GM18909 (cell line): ENCODE data around the gene MAP4K1.
"Not testable (repeated sequence)": the region's sequence is repeated elsewhere in the genome, so short reads cannot be mapped to it uniquely, and the experiment has no call there.

Experiments used
- ATAC-seq: cut with Tn5 transposase; IDR thresholded peaks from one replicate; pipeline ENCODE4 v1.9.1; 2021; ENCODE audit warnings: mild to moderate bottlenecking; ENCODE audit not compliant: unreplicated experiment, poor library complexity

The MAP4K1 gene

GRCh38 chr19:38583219-38583984 lies 34.4 kb downstream of the MAP4K1 start:
- no peak for ATAC-seq

DNA sequence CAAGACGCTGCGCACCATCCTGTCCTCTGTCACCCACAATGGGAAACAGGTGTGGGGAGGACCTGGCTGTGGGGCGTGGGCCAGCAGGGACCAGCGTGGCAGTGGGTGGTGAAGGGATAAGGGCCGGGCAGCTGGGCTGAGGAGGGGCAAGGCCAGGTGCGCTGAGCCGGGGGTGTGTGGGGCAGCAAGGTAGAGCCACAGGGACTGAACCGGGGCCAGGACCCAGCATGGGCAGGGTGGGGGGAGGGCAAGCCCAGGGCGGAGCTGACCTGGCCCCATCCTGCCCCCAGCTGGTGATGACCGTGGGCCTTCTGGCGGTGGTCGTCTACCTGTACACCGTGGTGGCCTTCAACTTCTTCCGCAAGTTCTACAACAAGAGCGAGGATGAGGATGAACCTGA lies 37.7 kb downstream of the MAP4K1 start:
- no peak for ATAC-seq

DNA sequence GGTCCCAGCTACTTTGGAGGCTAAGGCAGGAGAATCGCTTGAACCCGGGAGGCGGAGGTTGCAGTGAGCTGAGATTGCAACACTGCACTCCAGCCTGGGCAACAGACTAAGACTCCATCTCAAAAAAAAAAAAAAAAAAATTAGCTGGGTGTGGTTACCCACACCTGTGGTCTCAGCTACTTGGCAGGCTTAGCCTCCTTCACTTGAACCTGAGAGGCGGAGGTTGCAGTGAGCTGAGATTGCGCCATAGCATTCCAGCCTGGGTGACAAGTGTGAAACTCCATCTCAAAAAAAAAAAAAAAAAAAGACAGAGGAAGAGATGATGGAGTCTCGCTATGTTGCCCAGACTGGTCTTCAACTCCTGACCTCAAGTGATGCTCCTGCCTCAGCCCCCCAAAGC lies 38.4 kb downstream of the MAP4K1 start:
- not testable (repeated sequence) for ATAC-seq

- ATAC-seq = no peak
Observed at GRCh38 chr19:38577826-38578225, 39.9 kb downstream of the MAP4K1 start.

DNA sequence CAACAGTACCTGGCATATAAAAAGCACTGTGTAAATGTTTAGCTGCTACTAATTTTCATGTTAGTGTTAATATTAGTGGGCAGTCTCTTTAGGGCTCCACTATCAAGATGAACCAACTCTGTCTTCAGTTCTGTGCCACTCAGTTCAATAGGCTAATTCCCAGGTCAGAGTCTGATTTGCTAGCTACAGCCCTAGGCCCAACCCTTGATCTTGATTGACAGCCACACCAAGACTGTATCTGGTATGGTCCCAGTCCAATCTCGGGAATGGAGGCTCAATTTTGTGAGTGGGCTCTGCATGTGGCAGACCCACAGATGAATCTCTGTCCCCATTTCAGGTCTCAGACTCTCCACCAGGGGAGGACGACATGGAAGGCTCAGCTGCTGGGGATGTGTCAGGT lies 46.1 kb downstream of the MAP4K1 start:
- ATAC-seq = no peak

DNA sequence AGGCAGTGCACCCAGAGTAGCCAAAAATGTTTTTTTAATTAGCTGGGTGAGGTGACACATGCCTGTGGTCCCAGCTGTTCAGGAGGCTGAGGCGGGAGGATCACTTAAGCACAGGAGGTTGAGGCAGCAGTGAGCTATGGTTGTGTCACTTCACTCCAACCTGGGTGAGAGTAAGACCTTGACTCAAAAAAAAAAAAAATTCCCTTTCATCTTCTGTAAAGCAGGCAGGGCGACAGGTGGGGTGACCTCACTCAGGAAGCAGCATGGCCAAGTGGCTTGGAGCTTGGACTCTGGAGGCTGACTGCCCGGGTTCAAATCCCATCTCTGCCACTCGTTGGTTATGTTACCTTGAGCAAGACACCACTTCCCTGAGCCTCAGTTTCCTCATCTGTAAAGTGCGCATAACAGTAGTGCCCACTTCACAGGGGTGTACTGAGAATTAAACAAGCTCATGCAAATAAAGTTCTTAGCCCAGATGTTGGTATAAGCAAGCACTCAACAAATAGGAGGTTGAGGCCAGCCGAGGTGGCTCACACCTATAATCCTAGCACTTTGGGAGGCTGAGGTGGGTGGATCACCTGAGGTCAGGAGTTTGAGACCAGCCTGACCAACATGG lies 48.3 kb downstream of the MAP4K1 start:
- no peak for ATAC-seq

GRCh38 chr19:38565691-38566105 lies 52.1 kb downstream of the MAP4K1 start:
- no peak for ATAC-seq

- ATAC-seq = no peak
Observed at GRCh38 chr19:38564981-38565690, 52.6 kb downstream of the MAP4K1 start.

DNA sequence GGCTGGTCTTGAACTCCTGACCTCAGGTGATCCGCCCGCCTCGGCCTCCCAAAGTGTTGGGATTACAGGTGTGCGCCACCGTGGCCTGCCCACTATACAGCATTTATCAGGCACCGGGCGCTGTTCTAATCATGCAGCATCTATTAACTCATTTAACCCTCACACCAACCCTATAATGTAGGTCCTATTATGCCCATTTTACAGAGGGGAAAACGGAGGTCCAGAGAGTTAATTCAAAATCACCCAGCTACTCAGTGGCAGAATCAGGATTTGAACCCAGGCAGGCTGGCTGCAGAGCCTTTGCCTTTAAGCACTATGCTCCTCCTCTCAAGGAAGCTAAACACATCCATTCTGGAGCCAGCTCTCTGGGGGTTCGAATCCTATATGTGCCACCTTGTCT lies 54.3 kb downstream of the MAP4K1 start:
- no peak for ATAC-seq

DNA sequence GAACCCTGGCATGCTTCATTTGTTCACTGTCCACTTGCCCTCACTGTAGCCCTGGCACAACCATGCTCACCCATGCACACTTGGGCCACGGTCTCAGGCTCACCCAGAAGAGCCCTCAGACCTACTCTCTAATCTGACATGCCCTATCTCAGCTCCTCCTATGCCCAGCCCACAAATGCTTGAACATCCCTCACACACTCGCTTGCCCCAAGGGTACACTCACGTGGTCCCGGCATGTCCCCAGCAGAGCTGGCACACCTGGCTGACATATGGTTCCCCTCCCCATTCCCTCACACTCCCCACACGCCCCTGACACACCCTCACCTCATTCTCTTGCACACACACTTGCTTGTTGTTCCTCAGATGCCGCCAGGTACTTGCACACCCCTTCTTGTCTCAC lies 55.7 kb downstream of the MAP4K1 start:
- ATAC-seq = no peak

GRCh38 chr19:38561658-38562057 lies 56.1 kb downstream of the MAP4K1 start:
- no peak for ATAC-seq

DNA sequence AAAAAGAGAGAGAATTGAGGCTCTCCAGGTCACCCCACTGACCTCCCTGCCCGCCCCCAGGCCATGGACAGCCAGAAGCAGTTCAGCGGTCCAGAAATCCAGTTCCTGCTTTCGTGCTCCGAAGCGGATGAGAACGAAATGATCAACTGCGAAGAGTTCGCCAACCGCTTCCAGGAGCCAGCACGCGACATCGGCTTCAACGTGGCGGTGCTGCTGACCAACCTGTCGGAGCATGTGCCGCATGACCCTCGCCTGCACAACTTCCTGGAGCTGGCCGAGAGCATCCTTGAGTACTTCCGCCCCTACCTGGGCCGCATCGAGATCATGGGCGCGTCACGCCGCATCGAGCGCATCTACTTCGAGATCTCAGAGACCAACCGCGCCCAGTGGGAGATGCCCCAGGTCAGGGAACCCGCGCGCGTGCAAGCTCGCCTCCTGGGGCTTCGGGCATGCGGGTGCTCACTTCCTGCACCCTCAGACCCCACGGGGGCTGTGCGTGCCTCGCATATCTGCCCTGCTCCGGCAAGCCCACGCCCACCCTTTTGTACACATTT lies 56.6 kb downstream of the MAP4K1 start:
- no peak for ATAC-seq

- peak; percentile 68 for ATAC-seq
Observed at GRCh38 chr19:38559428-38560401, 58.0 kb downstream of the MAP4K1 start.

DNA sequence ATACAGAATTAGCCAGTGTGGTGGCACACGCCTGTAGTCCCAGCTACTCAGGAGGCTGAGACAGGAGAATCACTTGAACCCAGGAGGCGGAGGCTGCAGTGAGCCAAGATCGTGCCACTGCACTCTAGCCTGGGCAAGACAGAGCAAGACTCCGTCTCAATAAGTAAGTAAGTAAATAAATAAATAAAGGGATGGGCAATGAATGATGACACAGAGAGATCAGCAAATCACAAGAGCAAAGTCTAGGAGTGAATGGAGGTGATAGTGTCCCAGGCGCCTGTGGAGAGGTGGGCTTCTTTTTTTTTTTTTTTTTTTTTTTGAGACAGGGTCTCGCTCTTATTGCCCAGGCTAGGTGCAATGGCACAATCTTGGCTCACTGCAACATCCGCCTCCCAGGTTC lies 58.8 kb downstream of the MAP4K1 start:
- not testable (repeated sequence) for ATAC-seq

DNA sequence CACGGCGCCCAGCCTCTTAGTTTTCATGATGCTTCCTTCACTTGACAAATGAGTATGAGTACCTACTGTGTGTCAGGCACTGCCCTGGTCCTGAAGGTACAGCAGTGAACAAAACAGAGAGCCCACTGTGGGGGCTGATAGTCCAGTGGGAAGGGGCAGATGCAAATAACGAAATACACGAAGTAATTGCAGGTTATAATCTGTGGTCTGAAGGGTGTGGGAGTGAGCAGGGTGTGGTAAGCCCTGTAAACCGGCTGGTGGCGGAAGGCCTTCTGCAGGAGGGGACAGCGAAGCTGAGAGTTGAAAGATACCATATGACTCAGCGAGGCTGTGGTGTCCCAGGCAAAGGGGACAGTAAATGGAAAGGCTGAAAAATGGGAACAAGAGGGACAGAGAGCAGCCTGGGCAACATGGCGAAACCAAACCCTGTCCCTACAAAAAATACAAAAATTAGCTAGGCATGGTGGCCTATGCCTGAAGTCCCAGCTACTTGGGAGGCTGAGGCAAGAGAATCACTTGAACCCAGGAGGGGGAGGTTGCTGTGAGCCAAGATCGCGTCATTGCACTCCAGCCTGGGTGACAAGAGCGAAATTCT lies 60.5 kb downstream of the MAP4K1 start:
- ATAC-seq = peak; percentile 52

GRCh38 chr19:38556521-38557174 lies 61.1 kb downstream of the MAP4K1 start:
- no peak for ATAC-seq

- no peak for ATAC-seq
Observed at GRCh38 chr19:38555200-38555599, 62.6 kb downstream of the MAP4K1 start.

- no peak for ATAC-seq
Observed at GRCh38 chr19:38554676-38555141, 63.0 kb downstream of the MAP4K1 start.

DNA sequence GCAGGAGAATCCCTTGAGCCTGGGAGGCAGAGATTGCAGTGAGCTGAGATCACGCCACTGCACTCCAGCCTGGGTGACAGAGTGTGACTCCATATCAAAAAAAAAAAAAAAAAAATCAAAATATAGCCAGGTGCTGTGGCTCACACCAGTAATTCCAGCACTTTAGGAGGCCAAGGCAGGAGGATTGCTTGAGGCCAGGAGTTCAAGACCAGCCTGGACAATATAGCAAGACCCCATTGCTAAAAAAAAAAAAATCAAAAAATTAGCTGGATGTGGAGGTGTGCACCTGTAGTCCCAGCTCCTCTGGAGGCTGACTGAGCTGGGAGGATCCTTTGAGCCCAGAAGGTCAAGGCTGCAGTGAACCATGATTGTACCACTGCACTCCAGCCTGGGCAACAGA lies 64.5 kb downstream of the MAP4K1 start:
- not testable (repeated sequence) for ATAC-seq
